Omental fat pad (tissue), 4 donors: ENCODE measurements around the gene C2CD2. TPM values are rescaled to one million over a fixed set of nuclear protein-coding genes. Genes with fewer than 3 reads are reported as not detected.

Experiments used
- ATAC-seq: fragments of 150-250 bp; one replicate; pipeline ENCODE4 v1.9.1; 2016; ENCODE audit warnings: mild to moderate bottlenecking, moderate library complexity; ENCODE audit not compliant: low FRiP score
- DNase-seq: peaks from one replicate; pipeline ENCODE4 v3.0.0-alpha.2; 2019; ENCODE audit warnings: low spot score
- CTCF ChIP-seq, 3 donors: fragments of 450-650 bp; IDR thresholded peaks; one replicate each; pipeline ENCODE4 v1.5.1; 2016 to 2017; ENCODE audit warnings: antibody characterized with exemption in 3 of 3, mild to moderate bottlenecking in 3 of 3, moderate library complexity in 2 of 3
- total RNA-seq, 4 donors: library from RNA; depleted of rRNA; stranded (reverse); fragments of >200 nt; gene quantifications; one replicate each; pipeline ENCODE4 v1.1.0, GENCODE V29; 2016

The C2CD2 gene
- total RNA-seq, 4 donors from 2014 or later: 57.7 to 264 (median 96.4) TPM

- no peak for TF ChIP-seq CTCF (IDR thresholded peaks at IDR 0.05)
- ATAC-seq: no peak
- DNase-seq: no peak
These were observed 39.9 kb upstream of the C2CD2 start for GRCh38 chr21:41993744-41994143.

GRCh38 chr21:41992576-41992975, 38.8 kb upstream of the C2CD2 start:
- DNase-seq: no peak
- no peak for TF ChIP-seq CTCF (IDR thresholded peaks at IDR 0.05)
- no peak for ATAC-seq

GRCh38 chr21:41991659-41992058, 37.8 kb upstream of the C2CD2 start:
- no peak for TF ChIP-seq CTCF (IDR thresholded peaks at IDR 0.05)
- ATAC-seq: no peak
- DNase-seq: no peak

GRCh38 chr21:41989698-41990097, 35.9 kb upstream of the C2CD2 start:
- ATAC-seq: no peak
- TF ChIP-seq CTCF (IDR thresholded peaks at IDR 0.05): no peak
- no peak for DNase-seq

GRCh38 chr21:41987310-41987709, 33.5 kb upstream of the C2CD2 start:
- DNase-seq (no peak), ATAC-seq (no peak)
- no peak for TF ChIP-seq CTCF (IDR thresholded peaks at IDR 0.05)

GRCh38 chr21:41985662-41986416, 32.0 kb upstream of the C2CD2 start:
- no peak for DNase-seq
- no peak for TF ChIP-seq CTCF (IDR thresholded peaks at IDR 0.05)
- ATAC-seq: no peak

- no peak for TF ChIP-seq CTCF (IDR thresholded peaks at IDR 0.05)
- no peak for DNase-seq
- no peak for ATAC-seq
These were observed 29.4 kb upstream of the C2CD2 start for GRCh38 chr21:41983229-41983628.
